ENCODE data around the gene SURF4. TPM values are rescaled to one million over a fixed set of nuclear protein-coding genes. Genes with fewer than 3 reads are reported as not detected.

Gene SURF4
- total RNA-seq, 1 donor from 2014 or later: 126 TPM

DNA sequence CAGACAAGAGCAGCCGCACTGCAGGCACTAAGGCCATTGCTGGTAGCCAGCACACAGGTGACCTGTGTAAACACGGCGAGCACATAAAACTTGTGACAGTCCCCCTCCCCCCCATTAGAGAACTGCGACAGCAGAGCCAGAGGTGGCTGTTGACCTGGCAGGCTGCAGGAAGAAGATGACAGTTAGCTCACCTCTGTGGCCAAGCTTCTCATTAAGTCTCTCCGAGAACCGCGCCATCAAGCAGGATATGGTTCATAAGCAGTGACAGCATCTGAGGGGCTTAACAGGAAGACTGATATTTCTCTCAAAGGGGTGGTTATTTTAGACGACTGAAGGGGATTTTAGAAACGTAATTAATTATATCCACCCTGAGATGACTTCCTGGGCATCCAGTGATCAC is 5.2 kb downstream of the SURF4 start:
- H3K4me1 ChIP-seq: peaks cover 75% of the 10 kb centered on the region
- H3K27ac ChIP-seq: peak overlapping the region; percentile 26
- H3K9me3 ChIP-seq: no peaks in the 10 kb centered on the region
- TF ChIP-seq CTCF (IDR thresholded peaks at IDR 0.05): no peak
- H3K4me3 ChIP-seq: peak overlapping the region; percentile 14
- DNase-seq (no peak), ATAC-seq (no peak)
- intact Hi-C loops (cut with DNase I): no loop called here
- peaks cover 70% of the 10 kb centered on the region for H3K36me3 ChIP-seq
- no peaks in the 10 kb centered on the region for H3K27me3 ChIP-seq (ENCODE audit: low read depth)

DNA sequence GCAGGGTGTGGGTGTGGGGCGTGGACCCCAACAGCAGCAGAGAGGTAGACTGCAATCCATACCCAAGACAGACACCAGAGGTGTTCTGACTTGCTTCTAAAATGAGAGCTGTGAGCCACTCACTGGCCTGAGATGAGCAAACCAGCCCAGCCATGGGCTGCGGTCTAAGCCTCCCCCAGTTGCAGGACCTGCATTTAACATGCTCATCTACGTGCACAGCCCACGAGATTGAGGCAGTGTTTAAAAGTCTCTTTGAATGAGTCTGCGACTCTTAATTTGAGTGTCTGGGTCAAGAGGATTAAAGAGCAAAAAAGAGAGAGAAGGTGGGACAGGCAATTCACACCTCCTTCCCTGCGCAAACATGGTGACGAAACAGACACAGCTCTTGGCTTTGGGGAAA is 5.9 kb downstream of the SURF4 start:
- Histone ChIP-seq H3K27me3 (ENCODE audit: low read depth) (no peaks in the 10 kb centered on the region), H3K27ac (peak overlapping the region; percentile 26), H3K36me3 (peaks cover 78% of the 10 kb centered on the region), H3K9me3 (no peaks in the 10 kb centered on the region), H3K4me3 (no peak overlapping the region), H3K4me1 (peaks cover 77% of the 10 kb centered on the region)
- intact Hi-C loops (cut with DNase I): no loop called here
- no peak for TF ChIP-seq CTCF (IDR thresholded peaks at IDR 0.05)
- no peak for DNase-seq
- peak; percentile 39 to 43 for ATAC-seq

DNA sequence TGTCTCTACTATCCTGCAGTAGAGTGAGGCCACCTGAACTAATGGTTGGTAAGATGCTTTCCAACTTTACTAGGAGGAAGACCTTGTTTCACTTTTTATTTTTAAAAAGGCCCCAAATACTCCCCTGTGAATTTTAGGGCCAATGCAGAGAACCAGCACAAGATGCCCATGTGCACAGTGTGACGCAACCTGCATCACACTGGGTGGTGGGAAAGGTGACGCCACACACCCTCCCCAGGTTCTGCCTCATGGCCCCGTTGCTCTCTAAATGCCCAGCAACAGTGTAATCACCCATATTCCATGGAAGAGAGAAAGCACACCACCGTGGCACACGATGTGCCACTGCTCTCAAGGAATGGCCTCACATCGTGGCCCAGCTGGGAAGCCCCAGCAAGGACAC is 6.4 kb downstream of the SURF4 start:
- ATAC-seq (no peak), DNase-seq (no peak)
- H3K4me1 ChIP-seq: peaks cover 75% of the 10 kb centered on the region
- no peak overlapping the region for H3K4me3 ChIP-seq
- peaks cover 83% of the 10 kb centered on the region for H3K36me3 ChIP-seq
- H3K27me3 ChIP-seq (ENCODE audit: low read depth): no peaks in the 10 kb centered on the region
- H3K27ac ChIP-seq: peak overlapping the region; percentile 26
- intact Hi-C loops (cut with DNase I): no loop called here
- H3K9me3 ChIP-seq: no peaks in the 10 kb centered on the region
- TF ChIP-seq CTCF (IDR thresholded peaks at IDR 0.05): no peak

GRCh38 chr9:133368249-133368881 is 7.5 kb downstream of the SURF4 start:
- peaks cover 66% of the 10 kb centered on the region for H3K4me1 ChIP-seq
- no peak for DNase-seq
- no peak overlapping the region for H3K4me3 ChIP-seq

DNA sequence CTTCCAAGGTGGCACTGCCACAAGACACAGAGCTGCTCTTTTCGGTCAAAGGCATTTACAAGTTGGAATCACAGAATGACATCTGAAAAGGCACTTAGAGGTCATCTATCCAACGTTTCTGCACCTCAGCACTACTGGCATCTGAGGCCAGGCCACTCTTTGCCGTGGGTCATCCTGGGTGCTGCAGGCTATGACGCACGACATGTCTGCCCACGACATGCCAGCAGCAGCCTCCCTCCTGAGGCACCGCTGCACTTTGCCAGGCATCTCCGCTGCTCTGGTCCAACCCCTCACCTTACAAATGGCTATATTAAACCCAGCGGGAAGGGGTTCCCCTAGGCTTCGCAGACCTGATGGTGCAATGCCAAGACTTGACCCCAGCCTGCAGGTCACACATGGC is 8.1 kb downstream of the SURF4 start:
- no peak for ATAC-seq
- no peaks in the 10 kb centered on the region for H3K9me3 ChIP-seq
- intact Hi-C loops (cut with DNase I): no loop called here
- no peaks in the 10 kb centered on the region for H3K27me3 ChIP-seq (ENCODE audit: low read depth)
- no peak for DNase-seq
- no peak overlapping the region for H3K4me3 ChIP-seq
- no peak overlapping the region for H3K27ac ChIP-seq
- H3K36me3 ChIP-seq: peaks cover 92% of the 10 kb centered on the region
- no peak for TF ChIP-seq CTCF (IDR thresholded peaks at IDR 0.05)
- H3K4me1 ChIP-seq: peaks cover 60% of the 10 kb centered on the region

More at GRCh38 chr9:133368249-133368881, 7.5 kb downstream of the SURF4 start:
- no peaks in the 10 kb centered on the region for H3K27me3 ChIP-seq (ENCODE audit: low read depth)
- no peak for TF ChIP-seq CTCF (IDR thresholded peaks at IDR 0.05)
- peaks cover 92% of the 10 kb centered on the region for H3K36me3 ChIP-seq
- intact Hi-C loops (cut with DNase I): no loop called here
- H3K9me3 ChIP-seq: no peaks in the 10 kb centered on the region
- ATAC-seq: no peak
- no peak overlapping the region for H3K27ac ChIP-seq

Data from lower lobe of right lung (tissue), 2 donors.